Smooth muscle cell (in vitro differentiated cells): Measurements from ENCODE around the gene PNCK. TPM values are rescaled to one million over a fixed set of nuclear protein-coding genes. Genes with fewer than 3 reads are reported as not detected.

Experiments used
- DNase-seq: peaks from one replicate; lab custom pipeline; 2025; ENCODE audit not compliant: unreplicated experiment; lab: John Stamatoyannopoulos, UW
- H2AFZ ChIP-seq: fragments of 200-600 bp; sonication (generic); 2 replicates; pipeline ENCODE4 v1.6.0; 2016; ENCODE audit warnings: antibody characterized with exemption, low read depth, mild to moderate bottlenecking
- H3F3A ChIP-seq: fragments of 200-600 bp; sonication (generic); 2 replicates; pipeline ENCODE4 v1.6.0; 2017; ENCODE audit warnings: antibody characterized with exemption, low read depth
- H3K27ac ChIP-seq: fragments of 200-600 bp; sonication (generic); 2 replicates; pipeline ENCODE4 v1.5.1; 2016; ENCODE audit warnings: low read depth, mild to moderate bottlenecking
- H3K27me3 ChIP-seq: fragments of 200-600 bp; sonication (generic); 2 replicates; pipeline ENCODE4 v1.6.1; 2016; ENCODE audit warnings: low read depth, mild to moderate bottlenecking
- H3K36me3 ChIP-seq: fragments of 200-600 bp; sonication (generic); 2 replicates; pipeline ENCODE4 v1.5.1; 2016; ENCODE audit warnings: low read depth
- H3K4me1 ChIP-seq: fragments of 200-600 bp; sonication (generic); 2 replicates; pipeline ENCODE4 v1.5.1; 2016; ENCODE audit warnings: low read depth
- H3K4me2 ChIP-seq: fragments of 200-600 bp; sonication (generic); 2 replicates; pipeline ENCODE4 v1.6.0; 2016; ENCODE audit warnings: mild to moderate bottlenecking
- H3K4me3 ChIP-seq: fragments of 200-600 bp; sonication (generic); 2 replicates; pipeline ENCODE4 v1.5.1; 2016; ENCODE audit warnings: mild to moderate bottlenecking
- H3K79me2 ChIP-seq: fragments of 200-600 bp; sonication (generic); 2 replicates; pipeline ENCODE4 v1.6.0; 2016; ENCODE audit warnings: low read depth, mild to moderate bottlenecking
- H3K9ac ChIP-seq: fragments of 200-600 bp; sonication (generic); 2 replicates; pipeline ENCODE4 v1.6.0; 2016; ENCODE audit warnings: low read depth
- H3K9me3 ChIP-seq: fragments of 200-600 bp; sonication (generic); replicated peaks from 2 replicates; pipeline ENCODE4 v1.5.1; 2016; ENCODE audit warnings: low read depth
- H4K20me1 ChIP-seq: fragments of 200-600 bp; sonication (generic); 2 replicates; pipeline ENCODE4 v1.6.0; 2016; ENCODE audit warnings: low read depth
- WGBS: methylation state at CpG from one replicate; pipeline ENCODE4 v1.1.7; 2016; ENCODE audit warnings: low lambda C conversion rate; 5-methylcytosine and 5-hydroxymethylcytosine counted together
- polyA plus RNA-seq: library from polyadenylated mRNA; unstranded; fragments of >200 nt; fragmentation: Nextera tagmentation; extraction: Ambion mirVana; gene quantifications from 2 replicates; pipeline ENCODE4 v1.2.1, GENCODE V29; 2016
- total RNA-seq: library from RNA; depleted of rRNA; stranded (reverse); fragments of >200 nt; gene quantifications from 2 replicates; pipeline ENCODE4 v1.2.3, GENCODE V29; 2014
- TF ChIP-seq, protein P1 (sequence below): fragments of 200-600 bp; sonication (generic); IDR thresholded peaks from 2 replicates; pipeline ENCODE4 v1.5.1; 2017; ENCODE audit warnings: borderline replicate concordance, mild to moderate bottlenecking, antibody characterized with exemption; ENCODE audit not compliant: insufficient read depth, poor library complexity, severe bottlenecking

PNCK gene
- total and polyA plus RNA-seq, 2 experiments from 2014 or later = 2.8 to 4.0 TPM

DNA sequence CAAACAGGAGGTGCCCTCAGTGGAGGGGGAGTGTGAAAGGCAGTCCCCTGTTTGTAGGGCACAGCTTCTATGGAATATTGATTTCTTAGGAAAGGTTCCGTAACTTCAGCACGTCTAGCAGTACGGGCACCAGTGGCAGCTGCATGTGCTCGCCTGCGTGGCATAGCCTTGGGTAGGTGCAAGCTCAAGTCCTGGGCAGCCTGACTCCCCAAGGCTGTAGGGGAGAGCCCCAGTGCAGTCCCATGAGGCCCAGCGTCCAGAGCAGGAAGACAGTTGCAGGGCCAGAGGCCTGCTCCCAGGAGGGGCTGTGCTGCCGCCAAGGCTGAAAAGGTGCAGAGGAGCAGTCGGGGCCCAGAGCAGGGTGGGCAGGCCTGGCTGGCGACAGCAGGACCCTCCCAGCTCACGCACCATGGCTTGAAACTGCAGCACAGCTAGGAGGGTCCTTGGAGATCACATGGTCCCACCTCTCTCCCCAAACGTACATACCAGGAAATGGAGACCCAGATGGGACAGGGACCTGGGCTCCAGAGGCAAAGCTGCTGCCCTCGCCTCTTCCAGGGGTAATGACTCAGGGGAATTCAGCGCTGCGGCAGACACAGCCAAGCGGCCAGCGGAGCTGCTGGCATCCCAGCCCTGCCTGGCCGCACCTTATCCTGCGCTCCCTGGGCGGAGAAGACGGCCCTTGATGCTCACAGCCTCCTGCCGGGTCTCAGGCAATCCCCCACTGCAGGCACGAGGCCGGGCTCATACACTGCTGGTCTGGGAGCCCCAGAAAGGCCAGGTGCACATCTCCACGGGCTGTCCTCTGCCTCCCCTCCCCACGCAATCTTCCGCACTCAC lies 32.7 kb downstream of the PNCK start:
- no peaks in the 10 kb centered on the region for H3F3A ChIP-seq
- no peaks in the 10 kb centered on the region for H3K36me3 ChIP-seq
- peaks cover 13% of the 10 kb centered on the region for H3K27me3 ChIP-seq
- H3K9me3 ChIP-seq = no peaks in the 10 kb centered on the region
- H4K20me1 ChIP-seq = no peaks in the 10 kb centered on the region
- H3K79me2 ChIP-seq = no peaks in the 10 kb centered on the region
- no peak overlapping the region for H3K4me3 ChIP-seq
- no peak overlapping the region for H3K27ac ChIP-seq
- no peak overlapping the region for H2AFZ ChIP-seq
- WGBS = 70% methylated on average over 26 of the region's 26 CpGs
- H3K9ac ChIP-seq = no peak overlapping the region
- TF ChIP-seq, protein P1, sequence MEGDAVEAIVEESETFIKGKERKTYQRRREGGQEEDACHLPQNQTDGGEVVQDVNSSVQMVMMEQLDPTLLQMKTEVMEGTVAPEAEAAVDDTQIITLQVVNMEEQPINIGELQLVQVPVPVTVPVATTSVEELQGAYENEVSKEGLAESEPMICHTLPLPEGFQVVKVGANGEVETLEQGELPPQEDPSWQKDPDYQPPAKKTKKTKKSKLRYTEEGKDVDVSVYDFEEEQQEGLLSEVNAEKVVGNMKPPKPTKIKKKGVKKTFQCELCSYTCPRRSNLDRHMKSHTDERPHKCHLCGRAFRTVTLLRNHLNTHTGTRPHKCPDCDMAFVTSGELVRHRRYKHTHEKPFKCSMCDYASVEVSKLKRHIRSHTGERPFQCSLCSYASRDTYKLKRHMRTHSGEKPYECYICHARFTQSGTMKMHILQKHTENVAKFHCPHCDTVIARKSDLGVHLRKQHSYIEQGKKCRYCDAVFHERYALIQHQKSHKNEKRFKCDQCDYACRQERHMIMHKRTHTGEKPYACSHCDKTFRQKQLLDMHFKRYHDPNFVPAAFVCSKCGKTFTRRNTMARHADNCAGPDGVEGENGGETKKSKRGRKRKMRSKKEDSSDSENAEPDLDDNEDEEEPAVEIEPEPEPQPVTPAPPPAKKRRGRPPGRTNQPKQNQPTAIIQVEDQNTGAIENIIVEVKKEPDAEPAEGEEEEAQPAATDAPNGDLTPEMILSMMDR = no peak
- DNase-seq = no peak
- H3K4me2 ChIP-seq = no peak overlapping the region
- H3K4me1 ChIP-seq = peaks cover 3% of the 10 kb centered on the region

DNA sequence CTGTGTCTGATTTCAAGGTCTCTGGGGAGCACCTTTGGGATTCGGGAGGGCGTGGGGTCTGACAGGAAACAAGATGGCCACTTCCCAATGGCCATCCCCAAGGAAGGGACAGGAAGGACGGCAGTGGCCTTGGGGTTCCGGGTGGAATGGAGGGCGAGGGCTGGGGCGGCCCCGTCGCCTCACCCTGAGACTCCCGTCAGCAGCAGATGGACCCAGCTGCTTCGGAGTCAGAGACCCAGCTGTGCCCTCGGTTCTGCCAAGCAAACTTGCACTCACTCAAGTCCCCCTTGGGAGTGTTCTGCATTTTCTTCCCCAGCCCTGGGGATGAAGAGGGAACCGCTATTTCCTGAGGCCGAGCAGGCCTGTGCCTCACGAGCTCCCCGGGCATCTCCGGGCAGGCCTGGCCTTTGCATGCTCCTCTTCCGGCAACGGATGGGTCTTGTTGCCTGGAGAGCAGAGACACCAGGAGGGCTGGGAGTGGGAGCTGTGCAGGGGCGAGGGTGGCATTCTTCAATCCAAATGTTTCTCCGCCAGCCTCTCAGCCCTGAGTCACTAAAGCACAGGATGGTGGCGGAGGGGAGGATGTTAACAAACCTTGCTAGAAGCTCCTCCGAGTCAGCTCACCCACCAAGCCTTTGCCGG lies 33.4 kb downstream of the PNCK start:
- no peak for DNase-seq
- WGBS = 93% methylated on average over 23 of the region's 23 CpGs

DNA sequence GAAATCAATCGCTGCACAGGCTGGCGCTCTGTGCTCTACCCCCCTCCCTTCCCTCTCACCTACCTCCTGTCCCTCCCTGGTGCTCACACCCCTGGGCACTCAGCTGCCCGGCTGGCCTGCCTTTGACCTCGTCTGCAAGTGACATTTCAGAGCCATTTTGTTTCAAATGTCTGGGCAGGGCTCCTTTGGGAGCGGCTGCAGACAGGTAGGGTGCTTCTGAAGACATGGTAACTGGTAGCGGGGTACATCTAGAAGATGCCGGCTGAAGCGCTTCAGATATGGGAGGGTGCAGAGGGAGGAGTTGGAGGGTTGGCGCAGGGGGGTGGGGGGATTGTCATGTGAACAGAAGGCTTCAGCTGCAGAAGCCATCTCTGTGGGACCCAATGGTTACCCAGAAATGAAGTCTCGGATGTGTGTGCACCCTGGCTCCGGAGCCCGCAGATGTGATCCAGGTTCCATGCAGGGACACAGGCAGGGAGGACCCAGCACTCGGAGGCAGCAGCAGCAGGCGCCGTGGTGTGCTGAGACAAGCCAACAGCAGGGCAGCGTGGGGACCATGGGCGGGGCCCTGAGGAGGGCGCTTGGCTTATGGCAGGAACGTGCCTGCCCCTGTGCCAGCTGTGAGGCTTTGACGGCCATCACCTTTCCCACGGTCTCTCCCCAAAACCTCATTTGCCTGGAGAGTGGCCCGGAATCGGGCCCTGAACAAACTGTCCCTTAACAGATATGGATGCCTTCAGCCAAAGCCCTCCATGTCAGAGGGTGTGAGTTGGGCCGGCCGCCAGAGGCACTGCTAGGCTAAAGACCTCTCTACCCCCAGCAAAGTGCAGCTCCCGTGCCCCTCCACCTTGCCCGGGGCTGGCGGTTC lies 34.2 kb downstream of the PNCK start:
- H3K27me3 ChIP-seq = peaks cover under 1% of the 10 kb centered on the region
- no peaks in the 10 kb centered on the region for H3K9me3 ChIP-seq
- no peak overlapping the region for H3K9ac ChIP-seq
- H3K4me2 ChIP-seq = no peak overlapping the region
- no peak overlapping the region for H3K27ac ChIP-seq
- no peaks in the 10 kb centered on the region for H4K20me1 ChIP-seq
- 86% methylated on average over 28 of the region's 28 CpGs for WGBS
- no peaks in the 10 kb centered on the region for H3K36me3 ChIP-seq
- H3K79me2 ChIP-seq = no peaks in the 10 kb centered on the region
- TF ChIP-seq, protein P1 = no peak
- H3K4me1 ChIP-seq = peaks cover 3% of the 10 kb centered on the region
- no peak for DNase-seq
- no peak overlapping the region for H3K4me3 ChIP-seq
- H2AFZ ChIP-seq = no peak overlapping the region
- no peaks in the 10 kb centered on the region for H3F3A ChIP-seq

More for the DNA sequence above, 33.4 kb downstream of the PNCK start:
- H3K79me2 ChIP-seq = no peaks in the 10 kb centered on the region
- H3K9me3 ChIP-seq = no peaks in the 10 kb centered on the region
- no peak overlapping the region for H2AFZ ChIP-seq
- no peak overlapping the region for H3K4me3 ChIP-seq
- H3F3A ChIP-seq = no peaks in the 10 kb centered on the region
- no peak overlapping the region for H3K4me2 ChIP-seq
- no peaks in the 10 kb centered on the region for H3K36me3 ChIP-seq
- peaks cover 7% of the 10 kb centered on the region for H3K27me3 ChIP-seq
- TF ChIP-seq, protein P1 = no peak
- peaks cover 3% of the 10 kb centered on the region for H3K4me1 ChIP-seq
- H4K20me1 ChIP-seq = no peaks in the 10 kb centered on the region
- H3K27ac ChIP-seq = no peak overlapping the region
- H3K9ac ChIP-seq = no peak overlapping the region
